Right atrium auricular region (tissue), 2 donors: ENCODE measurements around the gene ATP11A. TPM values are rescaled to one million over a fixed set of nuclear protein-coding genes. Genes with fewer than 3 reads are reported as not detected.
A peak's percentile ranks its signal among the peaks of the same experiment; 100 is the strongest.

Experiments
- DNase-seq: peaks from one replicate; pipeline ENCODE4 v3.0.0-alpha.2; 2019; ENCODE audit warnings: low spot score
- H3K27ac ChIP-seq, 2 donors: fragments of 200-600 bp; sonication (generic); 1 replicate in 1 of 2; 2 replicates in 1 of 2; pipeline ENCODE4 v1.5.1; 2016 to 2019
- H3K27me3 ChIP-seq, 2 donors: fragments of 200-600 bp; sonication (generic); one replicate each; pipeline versions ENCODE4 v1.5.1 to v1.6.0; 2017 to 2019
- H3K36me3 ChIP-seq: fragments of 200-600 bp; sonication (generic); one replicate; pipeline ENCODE4 v1.5.1; 2016
- H3K4me1 ChIP-seq, 2 donors: fragments of 200-600 bp; sonication (generic); one replicate each; pipeline versions ENCODE4 v1.5.1 to v1.6.0; 2017 to 2019
- H3K4me3 ChIP-seq, 2 donors: fragments of 200-600 bp; sonication (generic); 1 replicate in 1 of 2; 2 replicates in 1 of 2; pipeline ENCODE4 v1.5.1; 2017 to 2019; ENCODE audit warnings: mild to moderate bottlenecking in 1 of 2, moderate library complexity in 1 of 2
- H3K9me3 ChIP-seq, 2 donors: fragments of 200-600 bp; sonication (generic); one replicate each; pipeline ENCODE4 v1.5.1; 2019
- total RNA-seq, 2 donors: library from RNA; depleted of rRNA; stranded (reverse); fragments of >200 nt; gene quantifications; one replicate each; pipeline ENCODE4 v1.1.0, GENCODE V29; 2016
- TF ChIP-seq, protein P1 (sequence below), 2 donors: fragments of 200-600 bp; sonication (generic); IDR thresholded peaks; one replicate each; pipeline ENCODE4 v1.5.1; 2019; ENCODE audit warnings: antibody characterized with exemption in 2 of 2

ATP11A gene
- total RNA-seq, 2 donors from 2014 or later = 31.8 to 48.6 TPM

DNA sequence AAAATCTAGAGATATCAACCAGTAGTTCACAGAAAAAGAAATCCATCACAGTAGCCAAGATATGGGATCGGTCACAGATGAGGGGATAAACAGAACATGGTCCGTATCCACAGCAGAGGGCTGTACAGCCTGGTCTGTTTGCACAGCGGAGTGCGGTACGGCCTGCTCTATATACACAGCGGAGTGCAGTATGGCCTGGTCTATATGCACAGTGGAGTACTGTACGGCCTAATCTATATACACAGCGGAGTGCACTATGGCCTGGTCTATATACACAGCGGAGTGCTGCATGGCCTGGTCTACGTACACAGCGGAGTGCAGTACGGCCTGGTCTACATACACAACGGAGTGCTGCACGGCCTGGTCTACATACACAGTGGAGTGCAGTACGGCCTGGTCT, 236.2 kb downstream of the ATP11A start:
- no peaks in the 10 kb centered on the region for H3K27me3 ChIP-seq
- H3K4me1 ChIP-seq = peaks cover 0 to 16% of the 10 kb centered on the region in 2 donors
- no peaks in the 10 kb centered on the region for H3K9me3 ChIP-seq
- H3K27ac ChIP-seq = no peak overlapping the region
- DNase-seq = no peak
- no peaks in the 10 kb centered on the region for H3K36me3 ChIP-seq
- no peak overlapping the region for H3K4me3 ChIP-seq
- TF ChIP-seq, protein P1, sequence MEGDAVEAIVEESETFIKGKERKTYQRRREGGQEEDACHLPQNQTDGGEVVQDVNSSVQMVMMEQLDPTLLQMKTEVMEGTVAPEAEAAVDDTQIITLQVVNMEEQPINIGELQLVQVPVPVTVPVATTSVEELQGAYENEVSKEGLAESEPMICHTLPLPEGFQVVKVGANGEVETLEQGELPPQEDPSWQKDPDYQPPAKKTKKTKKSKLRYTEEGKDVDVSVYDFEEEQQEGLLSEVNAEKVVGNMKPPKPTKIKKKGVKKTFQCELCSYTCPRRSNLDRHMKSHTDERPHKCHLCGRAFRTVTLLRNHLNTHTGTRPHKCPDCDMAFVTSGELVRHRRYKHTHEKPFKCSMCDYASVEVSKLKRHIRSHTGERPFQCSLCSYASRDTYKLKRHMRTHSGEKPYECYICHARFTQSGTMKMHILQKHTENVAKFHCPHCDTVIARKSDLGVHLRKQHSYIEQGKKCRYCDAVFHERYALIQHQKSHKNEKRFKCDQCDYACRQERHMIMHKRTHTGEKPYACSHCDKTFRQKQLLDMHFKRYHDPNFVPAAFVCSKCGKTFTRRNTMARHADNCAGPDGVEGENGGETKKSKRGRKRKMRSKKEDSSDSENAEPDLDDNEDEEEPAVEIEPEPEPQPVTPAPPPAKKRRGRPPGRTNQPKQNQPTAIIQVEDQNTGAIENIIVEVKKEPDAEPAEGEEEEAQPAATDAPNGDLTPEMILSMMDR (IDR thresholded peaks at IDR 0.05) = no peak

DNA sequence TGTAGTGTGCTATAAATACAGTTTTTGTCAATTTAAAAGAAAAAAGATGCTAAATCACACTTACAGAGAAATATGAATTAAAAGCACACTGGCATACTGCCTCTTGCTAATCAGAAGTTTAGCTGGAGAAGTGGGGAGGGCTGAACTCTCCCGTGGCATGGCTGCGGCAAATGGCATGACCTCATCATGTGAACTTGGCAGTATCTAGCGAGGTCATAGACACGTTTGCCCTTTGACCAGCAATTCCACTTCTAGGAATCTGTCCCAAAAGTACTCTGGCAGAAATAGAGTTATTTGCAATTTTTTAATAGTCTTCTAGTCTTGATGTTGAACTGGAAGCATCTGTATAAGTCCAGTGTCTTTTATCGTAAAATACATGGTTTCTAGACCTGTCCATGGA, 237.2 kb downstream of the ATP11A start:
- DNase-seq = no peak
- Histone ChIP-seq H3K4me3 (no peak overlapping the region), H3K36me3 (no peaks in the 10 kb centered on the region), H3K9me3 (no peaks in the 10 kb centered on the region), H3K27ac (no peak overlapping the region), H3K27me3 (no peaks in the 10 kb centered on the region), H3K4me1 (peaks cover 0 to 16% of the 10 kb centered on the region in 2 donors)
- TF ChIP-seq, protein P1 (IDR thresholded peaks at IDR 0.05) = no peak

DNA sequence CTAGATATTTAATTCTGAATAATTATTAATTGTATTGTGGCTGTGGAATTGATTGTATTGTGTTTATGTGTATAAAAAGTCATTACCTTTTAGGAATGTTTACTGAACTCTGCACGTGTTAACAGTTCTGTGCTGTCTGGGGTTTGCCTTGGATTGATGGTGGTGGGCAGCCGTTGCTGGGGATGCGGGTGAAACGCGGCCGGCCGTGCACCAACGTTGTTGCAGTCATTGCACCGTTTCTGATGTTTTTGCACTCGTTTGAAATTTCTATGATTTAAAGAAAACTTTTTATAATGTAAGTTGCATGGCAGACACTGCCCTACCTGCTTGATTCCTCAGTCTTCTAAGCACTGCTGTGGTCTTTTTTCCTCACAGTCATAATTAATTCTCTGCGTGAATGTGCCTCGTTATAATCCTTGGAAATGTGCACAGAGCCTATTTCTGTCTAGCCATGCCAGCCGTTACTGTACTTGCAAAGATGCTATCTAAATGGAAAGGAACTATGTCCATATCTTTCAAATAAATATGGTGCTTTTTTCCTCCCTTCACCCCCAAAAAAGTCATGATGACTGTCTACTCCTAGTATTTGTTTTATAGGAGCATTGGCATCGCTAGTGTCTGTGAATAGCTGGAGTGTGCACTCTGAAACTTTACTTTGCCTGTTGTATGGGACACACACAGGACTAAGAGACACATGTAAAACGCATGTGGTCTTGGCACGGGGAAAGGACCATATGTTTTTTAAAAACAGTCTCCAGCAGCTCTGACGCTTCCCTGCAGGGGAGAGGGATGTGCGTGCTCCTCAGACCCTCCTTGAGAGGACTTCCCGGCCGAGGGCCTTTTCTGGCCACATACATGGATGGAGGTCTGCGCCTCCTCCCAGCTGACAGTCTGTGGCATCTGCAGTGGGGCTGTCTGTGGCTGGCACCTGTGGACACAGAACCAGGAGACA, 238.5 kb downstream of the ATP11A start:
- TF ChIP-seq, protein P1 (IDR thresholded peaks at IDR 0.05) = no peak
- Histone ChIP-seq H3K4me3 (no peak overlapping the region), H3K27me3 (no peaks in the 10 kb centered on the region), H3K36me3 (no peaks in the 10 kb centered on the region), H3K9me3 (no peaks in the 10 kb centered on the region), H3K27ac (no peak overlapping the region), H3K4me1 (peaks cover 0 to 16% of the 10 kb centered on the region in 2 donors)
- no peak for DNase-seq

DNA sequence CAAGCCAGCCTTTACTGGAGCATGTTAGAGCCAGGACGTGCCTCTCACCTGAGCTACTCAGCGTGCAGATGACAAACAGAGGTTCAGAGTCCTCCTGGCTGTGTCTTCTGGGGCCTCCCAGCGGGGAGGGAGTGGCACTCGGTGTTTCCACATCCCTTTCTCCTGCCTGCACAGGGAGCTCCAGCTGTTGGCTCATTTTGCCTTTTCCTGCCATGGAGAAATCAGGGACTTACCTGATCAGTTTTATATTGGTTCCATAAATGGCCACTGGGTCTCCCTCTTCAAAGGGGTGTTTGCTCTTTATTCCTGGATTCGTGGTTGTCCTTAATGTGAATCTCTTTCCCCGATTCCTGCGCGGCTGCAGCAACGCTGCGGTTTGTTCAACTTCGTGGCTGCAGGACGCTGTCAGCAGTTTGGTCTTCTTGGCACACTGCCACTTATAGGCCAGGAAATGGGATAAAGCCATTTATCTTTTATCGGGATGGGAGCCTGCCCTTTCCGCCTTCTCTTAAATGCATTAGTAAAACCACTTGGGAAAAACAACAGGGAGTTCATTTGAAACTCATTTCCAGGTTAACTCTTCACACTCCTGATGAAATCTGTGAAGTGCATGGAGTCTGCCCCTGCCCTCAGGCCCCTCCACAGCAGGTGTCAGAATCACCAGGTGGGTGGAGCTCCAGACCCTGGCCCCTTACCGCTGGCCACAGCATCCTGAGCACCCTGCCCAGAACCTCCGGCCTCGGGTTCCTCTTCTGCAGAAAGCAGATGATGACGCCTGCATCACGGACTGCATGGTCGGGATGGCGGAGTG, 239.3 kb downstream of the ATP11A start:
- DNase-seq = no peak
- Histone ChIP-seq H3K27me3 (no peaks in the 10 kb centered on the region), H3K4me3 (peak overlapping the region in 1 of 2 donors; percentile 4), H3K4me1 (peaks cover 0 to 16% of the 10 kb centered on the region in 2 donors), H3K36me3 (no peaks in the 10 kb centered on the region), H3K9me3 (no peaks in the 10 kb centered on the region), H3K27ac (no peak overlapping the region)
- TF ChIP-seq, protein P1 (IDR thresholded peaks at IDR 0.05) = no peak

DNA sequence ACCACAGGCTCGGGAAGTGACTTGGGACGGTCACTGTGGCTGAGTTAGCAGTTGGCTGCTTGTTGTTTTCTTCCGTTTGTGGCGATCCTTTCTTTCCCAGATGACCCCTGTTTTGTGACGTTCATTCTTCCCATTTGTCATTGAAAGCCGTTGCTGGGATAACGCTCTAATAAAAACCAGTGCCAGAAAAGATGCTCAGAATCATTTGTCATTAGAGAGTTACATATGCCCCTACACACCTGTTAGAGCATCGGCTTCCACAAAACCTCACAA, 239.9 kb downstream of the ATP11A start:
- no peaks in the 10 kb centered on the region for H3K36me3 ChIP-seq
- no peak for DNase-seq
- TF ChIP-seq, protein P1 (IDR thresholded peaks at IDR 0.05) = no peak
- H3K9me3 ChIP-seq = no peaks in the 10 kb centered on the region
- H3K4me1 ChIP-seq = peaks cover 0 to 16% of the 10 kb centered on the region in 2 donors
- no peak overlapping the region for H3K4me3 ChIP-seq
- no peaks in the 10 kb centered on the region for H3K27me3 ChIP-seq
- no peak overlapping the region for H3K27ac ChIP-seq
